Epithelial cell of proximal tubule (primary cell): Measurements from ENCODE around the gene UNC80. TPM values are rescaled to one million over a fixed set of nuclear protein-coding genes. Genes with fewer than 3 reads are reported as not detected.
A peak's percentile ranks its signal among the peaks of the same experiment; 100 is the strongest.

Source experiments
- DNase-seq: peaks from one replicate; pipeline ENCODE4 v3.0.0-alpha.2; 2011; ENCODE audit warnings: low read depth
- H3K4me3 ChIP-seq: 2 replicates; pipeline ENCODE4 v1.5.1; 2011; ENCODE audit warnings: low read depth, mild to moderate bottlenecking, low read length
- total RNA-seq: library from RNA; depleted of rRNA; stranded (reverse); fragments of >200 nt; gene quantifications from 2 replicates; pipeline ENCODE4 v1.2.3, GENCODE V29; 2015
- TF ChIP-seq, protein P1 (sequence below): conservative IDR thresholded peaks from 2 replicates; pipeline ENCODE4 v1.5.1; 2012; ENCODE audit warnings: low read depth, mild to moderate bottlenecking, low read length

UNC80 gene
- total RNA-seq, 1 donor from 2014 or later: not detected

DNA sequence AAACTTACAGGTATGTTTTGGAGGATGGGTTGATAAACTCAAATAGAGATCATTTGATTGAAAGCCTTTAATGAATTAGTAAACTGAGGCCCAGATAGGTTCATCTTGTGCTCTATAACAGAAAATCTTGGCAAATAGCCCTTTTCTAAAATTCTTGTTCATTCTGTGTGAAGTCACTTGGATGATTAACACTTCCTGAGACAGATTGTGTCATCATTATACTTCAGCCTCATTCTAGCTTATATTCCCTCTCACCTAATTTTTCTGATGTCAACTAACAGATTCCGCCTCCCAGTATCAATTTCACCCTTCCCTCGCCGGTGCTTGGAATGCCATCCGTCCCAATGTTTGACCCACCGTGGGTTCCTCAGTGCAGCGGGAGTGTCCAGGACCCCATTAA lies 146.6 kb downstream of the UNC80 start:
- H3K4me3 ChIP-seq: no peak overlapping the region
- TF ChIP-seq, protein P1, sequence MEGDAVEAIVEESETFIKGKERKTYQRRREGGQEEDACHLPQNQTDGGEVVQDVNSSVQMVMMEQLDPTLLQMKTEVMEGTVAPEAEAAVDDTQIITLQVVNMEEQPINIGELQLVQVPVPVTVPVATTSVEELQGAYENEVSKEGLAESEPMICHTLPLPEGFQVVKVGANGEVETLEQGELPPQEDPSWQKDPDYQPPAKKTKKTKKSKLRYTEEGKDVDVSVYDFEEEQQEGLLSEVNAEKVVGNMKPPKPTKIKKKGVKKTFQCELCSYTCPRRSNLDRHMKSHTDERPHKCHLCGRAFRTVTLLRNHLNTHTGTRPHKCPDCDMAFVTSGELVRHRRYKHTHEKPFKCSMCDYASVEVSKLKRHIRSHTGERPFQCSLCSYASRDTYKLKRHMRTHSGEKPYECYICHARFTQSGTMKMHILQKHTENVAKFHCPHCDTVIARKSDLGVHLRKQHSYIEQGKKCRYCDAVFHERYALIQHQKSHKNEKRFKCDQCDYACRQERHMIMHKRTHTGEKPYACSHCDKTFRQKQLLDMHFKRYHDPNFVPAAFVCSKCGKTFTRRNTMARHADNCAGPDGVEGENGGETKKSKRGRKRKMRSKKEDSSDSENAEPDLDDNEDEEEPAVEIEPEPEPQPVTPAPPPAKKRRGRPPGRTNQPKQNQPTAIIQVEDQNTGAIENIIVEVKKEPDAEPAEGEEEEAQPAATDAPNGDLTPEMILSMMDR: no peak

GRCh38 chr2:209922116-209922515 lies 150.5 kb downstream of the UNC80 start:
- TF ChIP-seq, protein P1: no peak
- no peak overlapping the region for H3K4me3 ChIP-seq
- DNase-seq: no peak

More for the DNA sequence above, 146.6 kb downstream of the UNC80 start:
- no peak for DNase-seq

DNA sequence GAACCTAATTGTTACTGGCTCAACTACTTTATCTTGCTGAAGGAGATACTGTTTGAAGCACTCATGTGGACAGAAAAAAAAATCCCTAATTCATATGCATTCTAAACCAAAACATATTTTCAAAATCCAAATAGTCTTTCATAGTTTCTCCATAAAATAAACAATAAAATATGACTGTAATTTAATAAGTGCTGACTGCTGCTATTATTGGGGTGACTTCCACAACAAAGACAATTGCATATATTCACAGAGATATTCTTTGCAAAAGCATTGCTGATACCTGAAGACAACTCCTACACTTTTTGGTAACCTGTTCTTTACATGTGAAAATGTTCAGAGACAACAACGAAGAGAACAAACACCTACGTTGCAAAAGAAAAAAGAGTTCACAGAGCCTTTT lies 157.7 kb downstream of the UNC80 start:
- no peak overlapping the region for H3K4me3 ChIP-seq
- DNase-seq: no peak
- TF ChIP-seq, protein P1: no peak

GRCh38 chr2:209933499-209934483 lies 162.2 kb downstream of the UNC80 start:
- H3K4me3 ChIP-seq: no peak overlapping the region
- TF ChIP-seq, protein P1: peak; percentile 13
- DNase-seq: no peak

DNA sequence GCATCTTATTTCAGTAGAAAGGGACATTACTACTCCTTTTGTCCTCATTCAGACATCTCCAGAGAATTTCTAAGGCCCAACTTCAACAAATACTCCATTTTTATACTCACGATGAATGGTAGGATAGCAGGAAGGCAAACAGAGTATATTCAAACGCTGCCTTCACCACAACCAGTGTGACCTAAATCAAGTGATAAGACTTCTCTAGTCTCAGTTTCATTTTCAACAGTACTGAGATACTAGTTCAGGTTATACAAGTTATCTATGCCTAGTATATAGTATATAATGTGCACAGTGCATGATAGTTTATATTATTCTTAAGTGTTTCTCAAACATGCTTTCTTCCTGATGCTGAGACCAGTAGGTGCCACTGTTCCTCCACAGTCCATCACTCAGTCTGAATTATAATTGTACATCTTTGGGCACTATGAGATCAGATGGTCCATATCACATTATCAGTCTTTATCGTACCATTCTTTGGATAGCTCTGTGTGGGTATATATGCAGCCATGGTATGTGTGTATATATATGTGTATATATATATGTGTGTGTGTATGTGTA lies 164.6 kb downstream of the UNC80 start:
- TF ChIP-seq, protein P1: peak; percentile 56
- H3K4me3 ChIP-seq: no peak overlapping the region
- DNase-seq: no peak

DNA sequence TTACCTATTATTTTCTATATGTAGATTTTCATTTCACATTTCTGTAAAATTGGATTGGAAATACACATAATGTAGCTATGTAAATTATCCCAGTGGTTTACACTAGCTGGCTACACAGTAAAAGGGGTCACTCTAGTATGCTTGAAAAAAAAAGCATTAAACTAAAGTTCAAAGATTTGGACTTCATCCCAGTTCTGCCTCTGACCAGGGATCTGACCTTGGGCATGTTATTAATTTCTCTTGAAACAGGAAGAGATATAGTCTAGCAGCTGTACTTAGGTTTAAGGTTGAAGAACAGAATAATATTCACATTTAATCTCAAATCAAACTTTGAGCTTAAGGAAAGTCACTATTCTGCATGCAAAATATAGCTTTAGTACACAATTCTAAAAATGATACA lies 166.3 kb downstream of the UNC80 start:
- no peak for DNase-seq
- TF ChIP-seq, protein P1: no peak
- H3K4me3 ChIP-seq: no peak overlapping the region
